ENCODE measurements around the gene DISP3. TPM values are rescaled to one million over a fixed set of nuclear protein-coding genes. Genes with fewer than 3 reads are reported as not detected.

Gene DISP3
- total RNA-seq, 1 experiment from 2014 or later, result 2.3 TPM

DNA sequence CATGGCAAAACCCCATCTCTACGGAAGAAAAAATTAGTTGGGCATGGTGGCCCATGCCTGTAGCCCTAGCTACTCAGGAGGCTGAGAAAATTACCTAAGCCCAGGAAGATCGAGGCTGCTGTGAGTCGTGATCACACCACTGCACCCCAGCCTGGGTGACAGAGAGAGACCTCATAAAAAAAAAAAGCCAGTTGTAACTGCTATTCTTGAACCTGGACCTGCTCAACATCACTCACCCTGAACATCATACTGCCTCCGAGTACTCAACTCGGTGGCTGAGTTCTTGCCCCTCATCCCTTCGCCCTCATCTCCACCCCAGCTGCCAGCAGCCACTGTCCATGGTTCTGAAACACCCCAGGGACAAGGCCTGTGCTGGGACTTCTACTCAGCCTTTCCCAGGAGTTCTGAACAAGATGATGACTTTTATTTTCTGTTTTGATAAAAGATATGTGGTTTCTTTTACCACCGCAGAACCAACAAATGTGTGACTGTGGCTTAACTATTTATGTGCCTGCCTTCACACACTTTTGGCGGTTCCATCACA lies 5.4 kb upstream of the DISP3 start:
- Histone ChIP-seq H4K20me1 (ENCODE audit: insufficient read depth) (no peaks in the 10 kb centered on the region), H3K9me3 (ENCODE audit: control insufficient read depth in 1 of 2, insufficient read depth in 1 of 2, low read depth in 1 of 2, low read length in 2 of 2) (no peaks in the 10 kb centered on the region), H3K27me3 (ENCODE audit: insufficient read depth, low read length) (peaks cover 62% of the 10 kb centered on the region), H3K4me3 (replicated peaks in 1 of 2; ENCODE audit: low read depth in 1 of 2, low read length in 2 of 2) (no peak overlapping the region), H3K9ac (ENCODE audit: low read length) (no peak overlapping the region), H3K27ac (ENCODE audit: low read depth, low read length) (no peak overlapping the region), H3K4me1 (ENCODE audit: control insufficient read depth in 1 of 2, insufficient read depth in 2 of 2, low read length in 2 of 2) (peaks cover 0 to 5% of the 10 kb centered on the region in 2 experiments; a peak in 1 of 4 replicates), H2AFZ (ENCODE audit: low read depth, low read length, poor library complexity, severe bottlenecking) (no peak overlapping the region), H3K79me2 (ENCODE audit: insufficient read depth, low read length) (no peaks in the 10 kb centered on the region), H3K9me2 (ENCODE audit: insufficient read depth) (no peaks in the 10 kb centered on the region), H3K36me3 (ENCODE audit: control insufficient read depth in 1 of 2, insufficient read depth in 2 of 2, low read length in 2 of 2) (no peaks in the 10 kb centered on the region), H3K4me2 (ENCODE audit: low read length) (no peak overlapping the region)
- intact Hi-C loops (cut with micrococcal nuclease), result no loop called here
- no TSS peak for BruUV-seq (replicated peaks)
- POLR2A ChIA-PET, result no interaction called here
- DNase-seq (ENCODE audit: low read depth, low spot score) (no peak), ATAC-seq (no peak)
- CTCF ChIA-PET, result no interaction called here
- RAD21 ChIA-PET (ENCODE audit: low non-redundant PET in 1 of 2, low total read pairs in 2 of 2, uncharacterized antibody in 2 of 2, unreplicated experiment in 2 of 2), result no interaction called here
- TF ChIP-seq, protein P1, sequence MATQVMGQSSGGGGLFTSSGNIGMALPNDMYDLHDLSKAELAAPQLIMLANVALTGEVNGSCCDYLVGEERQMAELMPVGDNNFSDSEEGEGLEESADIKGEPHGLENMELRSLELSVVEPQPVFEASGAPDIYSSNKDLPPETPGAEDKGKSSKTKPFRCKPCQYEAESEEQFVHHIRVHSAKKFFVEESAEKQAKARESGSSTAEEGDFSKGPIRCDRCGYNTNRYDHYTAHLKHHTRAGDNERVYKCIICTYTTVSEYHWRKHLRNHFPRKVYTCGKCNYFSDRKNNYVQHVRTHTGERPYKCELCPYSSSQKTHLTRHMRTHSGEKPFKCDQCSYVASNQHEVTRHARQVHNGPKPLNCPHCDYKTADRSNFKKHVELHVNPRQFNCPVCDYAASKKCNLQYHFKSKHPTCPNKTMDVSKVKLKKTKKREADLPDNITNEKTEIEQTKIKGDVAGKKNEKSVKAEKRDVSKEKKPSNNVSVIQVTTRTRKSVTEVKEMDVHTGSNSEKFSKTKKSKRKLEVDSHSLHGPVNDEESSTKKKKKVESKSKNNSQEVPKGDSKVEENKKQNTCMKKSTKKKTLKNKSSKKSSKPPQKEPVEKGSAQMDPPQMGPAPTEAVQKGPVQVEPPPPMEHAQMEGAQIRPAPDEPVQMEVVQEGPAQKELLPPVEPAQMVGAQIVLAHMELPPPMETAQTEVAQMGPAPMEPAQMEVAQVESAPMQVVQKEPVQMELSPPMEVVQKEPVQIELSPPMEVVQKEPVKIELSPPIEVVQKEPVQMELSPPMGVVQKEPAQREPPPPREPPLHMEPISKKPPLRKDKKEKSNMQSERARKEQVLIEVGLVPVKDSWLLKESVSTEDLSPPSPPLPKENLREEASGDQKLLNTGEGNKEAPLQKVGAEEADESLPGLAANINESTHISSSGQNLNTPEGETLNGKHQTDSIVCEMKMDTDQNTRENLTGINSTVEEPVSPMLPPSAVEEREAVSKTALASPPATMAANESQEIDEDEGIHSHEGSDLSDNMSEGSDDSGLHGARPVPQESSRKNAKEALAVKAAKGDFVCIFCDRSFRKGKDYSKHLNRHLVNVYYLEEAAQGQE (IDR thresholded peaks at IDR 0.05; ENCODE audit: low read depth), result peak; percentile 90
- TF ChIP-seq JUND (IDR thresholded peaks at IDR 0.05), result no peak

- ChIA-PET POLR2A (no interaction called here), CTCF (no interaction called here)
- intact Hi-C loops (cut with micrococcal nuclease), result loop anchor here (5.0 kb wide), 1 partner anchor 213 kb away; the partner anchor contains the start of gene MTOR
- TF ChIP-seq FOSL1 (IDR thresholded peaks at IDR 0.05; ENCODE audit: low read depth) (no peak), SP1 (IDR thresholded peaks at IDR 0.05; ENCODE audit: low read depth) (no peak), EZH2 (IDR thresholded peaks at IDR 0.05) (no peak), SRF (IDR thresholded peaks at IDR 0.05; ENCODE audit: low read depth) (no peak), POLR2AphosphoS5 (IDR thresholded peaks at IDR 0.05; ENCODE audit: low read depth, low read length) (no peak), YY1 (IDR thresholded peaks at IDR 0.05; ENCODE audit: extremely low read depth, insufficient replicate concordance, low read depth, low read length) (no peak), CBX3 (IDR thresholded peaks at IDR 0.05; ENCODE audit: low read depth) (no peak), POLR2A (IDR thresholded peaks at IDR 0.05; ENCODE audit: borderline replicate concordance, extremely low read depth, insufficient read depth, insufficient read length) (no peak), JUND (IDR thresholded peaks at IDR 0.05) (no peak), EGR1 (IDR thresholded peaks at IDR 0.05; ENCODE audit: low read depth) (no peak), ZNF274 (IDR thresholded peaks at IDR 0.05; ENCODE audit: low read depth, low read length) (no peak), EZH2phosphoT487 (IDR thresholded peaks at IDR 0.05; ENCODE audit: borderline replicate concordance) (no peak), ZBTB33 (IDR thresholded peaks at IDR 0.05; ENCODE audit: extremely low read depth, insufficient replicate concordance, low read length) (no peak), ELF1 (IDR thresholded peaks at IDR 0.05; ENCODE audit: borderline replicate concordance, low read depth) (no peak), ZFX (IDR thresholded peaks at IDR 0.05) (no peak)
- TF ChIP-seq, protein P2, sequence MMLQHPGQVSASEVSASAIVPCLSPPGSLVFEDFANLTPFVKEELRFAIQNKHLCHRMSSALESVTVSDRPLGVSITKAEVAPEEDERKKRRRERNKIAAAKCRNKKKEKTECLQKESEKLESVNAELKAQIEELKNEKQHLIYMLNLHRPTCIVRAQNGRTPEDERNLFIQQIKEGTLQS (IDR thresholded peaks at IDR 0.05), result no peak
Measured at GRCh38 chr1:11474826-11475225, 4.1 kb upstream of the DISP3 start.

More at GRCh38 chr1:11474826-11475225, 4.1 kb upstream of the DISP3 start:
- RAD21 ChIA-PET (ENCODE audit: low non-redundant PET in 1 of 2, low total read pairs in 2 of 2, uncharacterized antibody in 2 of 2, unreplicated experiment in 2 of 2), result no interaction called here
- no TSS peak for BruUV-seq (replicated peaks)
- DNase-seq (ENCODE audit: low read depth, low spot score) (no peak), ATAC-seq (no peak)
- Histone ChIP-seq H3K4me1 (ENCODE audit: control insufficient read depth in 1 of 2, insufficient read depth in 2 of 2, low read length in 2 of 2) (peaks cover 0 to 16% of the 10 kb centered on the region in 2 experiments; a peak in 1 of 4 replicates), H3K4me2 (ENCODE audit: low read length) (no peak overlapping the region), H3K79me2 (ENCODE audit: insufficient read depth, low read length) (no peaks in the 10 kb centered on the region), H3K27ac (ENCODE audit: low read depth, low read length) (no peak overlapping the region), H3K9me3 (ENCODE audit: control insufficient read depth in 1 of 2, insufficient read depth in 1 of 2, low read depth in 1 of 2, low read length in 2 of 2) (no peaks in the 10 kb centered on the region), H3K9ac (ENCODE audit: low read length) (no peak overlapping the region), H4K20me1 (ENCODE audit: insufficient read depth) (no peaks in the 10 kb centered on the region), H3K4me3 (replicated peaks in 1 of 2; ENCODE audit: low read depth in 1 of 2, low read length in 2 of 2) (no peak overlapping the region), H3K36me3 (ENCODE audit: control insufficient read depth in 1 of 2, insufficient read depth in 2 of 2, low read length in 2 of 2) (no peaks in the 10 kb centered on the region), H2AFZ (ENCODE audit: low read depth, low read length, poor library complexity, severe bottlenecking) (no peak overlapping the region), H3K9me2 (ENCODE audit: insufficient read depth) (no peaks in the 10 kb centered on the region), H3K27me3 (ENCODE audit: insufficient read depth, low read length) (peaks cover 53% of the 10 kb centered on the region)

Data from HCT116 (cell line).